Measurements from ENCODE around the gene EDEM3.

EDEM3 gene

GRCh38 chr1:184754476-184755225 is at the start of gene EDEM3:
EDEM3 (minus strand) TSS chr1:184754858; CDS start chr1:184754646, 212 bp downstream.
- Histone ChIP-seq H3K4me3 (ENCODE audit: low read length, poor library complexity, severe bottlenecking) (peak within 1 kb of the TSS; percentile 88), H3K9me2 (replicated peaks; ENCODE audit: low read depth, low read length) (no peaks in the 10 kb centered on the region)

GRCh38 chr1:184804220-184804619 is 49.6 kb upstream of the EDEM3 start:
- Histone ChIP-seq H3K27me3 (ENCODE audit: insufficient read depth, low read length, poor library complexity, severe bottlenecking) (no peaks in the 10 kb centered on the region), H3K4me2 (ENCODE audit: low read depth, low read length, poor library complexity, severe bottlenecking) (no peak overlapping the region), H3K79me2 (ENCODE audit: insufficient read depth, low read length) (no peaks in the 10 kb centered on the region), H3K9ac (ENCODE audit: low read depth, low read length, poor library complexity, severe bottlenecking) (no peak overlapping the region), H2AFZ (ENCODE audit: low read length) (no peak overlapping the region), H3K36me3 (ENCODE audit: insufficient read depth, low read length) (no peaks in the 10 kb centered on the region), H3K4me1 (ENCODE audit: insufficient read depth, low read length, poor library complexity, severe bottlenecking) (no peaks in the 10 kb centered on the region), H4K20me1 (ENCODE audit: insufficient read depth, low read length, poor library complexity, severe bottlenecking) (no peaks in the 10 kb centered on the region), H3F3A (ENCODE audit: low read depth) (no peaks in the 10 kb centered on the region), H3K9me3 (ENCODE audit: insufficient read depth, low read depth, low read length) (no peaks in the 10 kb centered on the region), H3K9me2 (replicated peaks; ENCODE audit: low read depth, low read length) (no peaks in the 10 kb centered on the region), H3K4me3 (ENCODE audit: low read length, poor library complexity, severe bottlenecking) (no peak overlapping the region)
- TF ChIP-seq EZH2phosphoT487 (IDR thresholded peaks at IDR 0.05; ENCODE audit: borderline replicate concordance) (no peak), CTCF (conservative IDR thresholded peaks at IDR 0.05; ENCODE audit: low read length) (no peak)

More at GRCh38 chr1:184754476-184755225, at the start of gene EDEM3:
- H3K36me3 ChIP-seq (ENCODE audit: insufficient read depth, low read length), result no peaks in the 10 kb centered on the region
- H3K4me2 ChIP-seq (ENCODE audit: low read depth, low read length, poor library complexity, severe bottlenecking), result peak within 1 kb of the TSS; percentile 94
- peak within 1 kb of the TSS; percentile 98 for H2AFZ ChIP-seq (ENCODE audit: low read length)
- peaks cover 25% of the 10 kb centered on the region for H4K20me1 ChIP-seq (ENCODE audit: insufficient read depth, low read length, poor library complexity, severe bottlenecking)
- peaks cover 47% of the 10 kb centered on the region for H3K79me2 ChIP-seq (ENCODE audit: insufficient read depth, low read length)
- no peaks in the 10 kb centered on the region for H3F3A ChIP-seq (ENCODE audit: low read depth)
- H3K4me1 ChIP-seq (ENCODE audit: insufficient read depth, low read length, poor library complexity, severe bottlenecking), result peaks cover 38% of the 10 kb centered on the region
- no peaks in the 10 kb centered on the region for H3K9me3 ChIP-seq (ENCODE audit: insufficient read depth, low read depth, low read length)
- no peaks in the 10 kb centered on the region for H3K27me3 ChIP-seq (ENCODE audit: insufficient read depth, low read length, poor library complexity, severe bottlenecking)
- TF ChIP-seq CTCF (conservative IDR thresholded peaks at IDR 0.05; ENCODE audit: low read length), result no peak
- TF ChIP-seq EZH2phosphoT487 (IDR thresholded peaks at IDR 0.05; ENCODE audit: borderline replicate concordance), result no peak
- H3K9ac ChIP-seq (ENCODE audit: low read depth, low read length, poor library complexity, severe bottlenecking), result peak within 1 kb of the TSS; percentile 88

DNA sequence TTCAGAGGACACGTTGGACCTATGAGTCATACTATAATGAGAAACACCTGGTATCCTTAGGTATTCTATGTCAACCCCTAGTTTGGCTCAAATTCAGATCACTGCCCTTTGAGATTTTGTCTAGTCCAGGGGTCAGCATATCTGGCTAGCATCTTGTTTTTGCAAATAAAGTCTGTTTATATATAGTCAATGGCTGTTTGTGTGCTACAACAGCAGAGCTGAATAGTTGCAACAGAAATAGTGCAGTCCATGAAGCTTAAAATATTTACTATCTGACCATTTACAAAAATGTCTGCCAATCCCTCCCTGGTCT is 48.5 kb upstream of the EDEM3 start:
- H3K27me3 ChIP-seq (ENCODE audit: insufficient read depth, low read length, poor library complexity, severe bottlenecking), result no peaks in the 10 kb centered on the region
- no peak overlapping the region for H2AFZ ChIP-seq (ENCODE audit: low read length)
- H3K9me2 ChIP-seq (replicated peaks; ENCODE audit: low read depth, low read length), result no peaks in the 10 kb centered on the region
- H3K4me1 ChIP-seq (ENCODE audit: insufficient read depth, low read length, poor library complexity, severe bottlenecking), result no peaks in the 10 kb centered on the region
- H3F3A ChIP-seq (ENCODE audit: low read depth), result no peaks in the 10 kb centered on the region
- H4K20me1 ChIP-seq (ENCODE audit: insufficient read depth, low read length, poor library complexity, severe bottlenecking), result no peaks in the 10 kb centered on the region
- H3K4me3 ChIP-seq (ENCODE audit: low read length, poor library complexity, severe bottlenecking), result no peak overlapping the region
- no peak overlapping the region for H3K9ac ChIP-seq (ENCODE audit: low read depth, low read length, poor library complexity, severe bottlenecking)
- H3K9me3 ChIP-seq (ENCODE audit: insufficient read depth, low read depth, low read length), result no peaks in the 10 kb centered on the region
- no peak overlapping the region for H3K4me2 ChIP-seq (ENCODE audit: low read depth, low read length, poor library complexity, severe bottlenecking)
- H3K79me2 ChIP-seq (ENCODE audit: insufficient read depth, low read length), result no peaks in the 10 kb centered on the region
- TF ChIP-seq CTCF (conservative IDR thresholded peaks at IDR 0.05; ENCODE audit: low read length) (no peak), EZH2phosphoT487 (IDR thresholded peaks at IDR 0.05; ENCODE audit: borderline replicate concordance) (no peak)
- no peaks in the 10 kb centered on the region for H3K36me3 ChIP-seq (ENCODE audit: insufficient read depth, low read length)

Measured in Loucy (cell line).